Middle frontal gyrus (tissue), 1 donor: Measurements from ENCODE around the gene FALEC.

Source experiments
- DNase-seq: peaks from one replicate; pipeline ENCODE4 v3.0.0-alpha.2; 2015; ENCODE audit warnings: low spot score; ENCODE audit errors: extremely low spot score

FALEC gene

DNA sequence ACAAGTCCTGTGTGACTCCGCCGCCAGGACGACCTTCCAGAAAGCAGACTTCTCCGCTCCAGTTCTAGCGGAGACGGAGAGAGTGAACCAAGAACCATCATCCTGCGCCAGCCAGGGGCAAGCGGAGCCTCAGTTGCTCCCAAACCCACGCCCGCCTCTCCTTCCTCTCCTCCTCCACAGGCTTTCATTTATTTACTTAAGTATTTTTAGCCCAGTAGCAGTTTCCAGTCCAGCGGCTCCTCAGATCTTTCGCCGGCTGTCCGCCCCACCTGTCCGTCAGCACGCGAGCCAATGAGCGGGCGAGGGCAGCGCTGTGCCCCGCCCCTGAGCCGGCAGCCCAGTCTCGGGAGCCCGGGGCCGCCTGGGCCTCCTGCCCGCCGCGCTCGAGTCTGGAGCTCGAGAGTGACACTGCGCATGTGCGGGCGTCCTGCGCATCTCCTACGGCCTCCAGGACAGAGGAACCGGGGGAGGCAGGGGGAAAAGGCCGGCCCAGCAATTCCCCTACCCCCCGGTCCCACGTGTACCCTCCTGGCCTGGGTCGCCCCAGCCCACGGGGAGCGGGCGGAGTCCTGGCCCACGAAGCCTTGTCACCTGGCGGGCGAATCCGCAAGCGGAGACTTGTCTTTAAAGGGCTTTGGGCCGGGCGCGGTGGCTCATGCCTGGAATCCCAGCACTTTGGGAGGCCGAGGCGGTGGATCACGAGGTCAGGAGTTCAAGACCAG, at the start of gene FALEC:
FALEC (plus strand) TSS at position 425 of the 722 bp plus-strand sequence.
- peak; percentile 94 for DNase-seq

DNA sequence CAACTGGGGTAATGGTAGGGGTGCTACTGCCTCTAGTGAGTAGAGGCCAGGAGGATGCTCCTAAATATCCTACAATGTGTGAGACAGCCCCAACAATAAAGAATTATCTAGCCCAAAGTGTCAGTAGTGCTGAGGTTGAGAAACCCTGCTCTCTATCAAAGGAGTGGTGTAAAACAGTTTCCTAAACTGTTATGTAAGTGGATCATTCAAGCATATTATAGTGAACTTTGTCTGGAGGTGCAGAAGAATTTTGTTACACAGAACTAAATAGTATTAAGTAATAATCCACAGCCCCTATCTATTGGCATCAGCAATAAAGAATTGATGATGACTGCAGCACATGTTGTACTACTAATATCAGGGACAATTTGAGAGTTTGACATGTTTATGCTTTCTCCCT, 48.6 kb upstream of the FALEC start:
- DNase-seq: no peak

DNA sequence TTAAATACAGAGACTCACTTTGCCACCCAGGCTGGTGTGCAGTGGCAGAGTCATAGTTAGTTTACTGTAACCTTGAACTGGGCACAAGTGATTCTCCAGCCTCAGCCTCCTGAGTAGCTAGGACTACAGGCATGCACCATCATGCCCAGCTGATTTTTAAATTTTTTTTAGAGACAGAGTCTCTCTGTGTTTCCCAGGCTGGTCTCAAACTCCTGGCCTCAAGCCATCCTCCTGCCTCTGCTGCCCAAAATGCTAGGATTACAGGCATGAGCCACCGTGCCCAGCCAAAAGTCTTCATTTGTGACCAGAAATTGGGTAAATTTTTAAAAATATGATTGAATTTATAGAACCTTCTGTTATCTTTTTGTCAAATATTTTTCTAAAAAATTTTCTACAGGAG, 46.3 kb upstream of the FALEC start:
- no peak for DNase-seq

DNA sequence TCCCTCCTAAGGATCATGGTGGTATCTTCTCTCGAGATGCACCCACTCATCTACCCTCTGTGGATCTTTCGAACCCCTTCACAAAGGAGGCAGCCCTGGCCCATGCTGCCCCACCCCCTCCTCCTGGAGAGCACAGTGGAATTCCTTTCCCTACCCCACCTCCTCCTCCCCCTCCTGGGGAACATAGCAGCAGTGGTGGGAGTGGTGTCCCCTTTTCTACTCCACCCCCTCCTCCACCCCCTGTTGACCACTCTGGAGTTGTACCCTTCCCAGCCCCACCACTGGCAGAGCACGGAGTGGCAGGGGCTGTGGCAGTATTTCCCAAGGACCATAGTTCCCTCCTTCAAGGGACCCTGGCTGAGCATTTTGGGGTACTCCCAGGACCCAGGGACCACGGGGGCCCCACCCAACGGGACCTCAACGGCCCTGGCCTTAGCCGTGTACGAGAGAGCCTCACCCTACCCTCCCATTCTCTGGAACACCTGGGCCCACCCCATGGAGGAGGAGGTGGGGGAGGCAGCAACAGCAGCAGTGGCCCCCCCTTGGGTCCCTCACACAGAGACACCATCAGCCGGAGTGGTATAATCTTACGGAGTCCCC, 42.9 kb upstream of the FALEC start:
- DNase-seq: no peak

DNA sequence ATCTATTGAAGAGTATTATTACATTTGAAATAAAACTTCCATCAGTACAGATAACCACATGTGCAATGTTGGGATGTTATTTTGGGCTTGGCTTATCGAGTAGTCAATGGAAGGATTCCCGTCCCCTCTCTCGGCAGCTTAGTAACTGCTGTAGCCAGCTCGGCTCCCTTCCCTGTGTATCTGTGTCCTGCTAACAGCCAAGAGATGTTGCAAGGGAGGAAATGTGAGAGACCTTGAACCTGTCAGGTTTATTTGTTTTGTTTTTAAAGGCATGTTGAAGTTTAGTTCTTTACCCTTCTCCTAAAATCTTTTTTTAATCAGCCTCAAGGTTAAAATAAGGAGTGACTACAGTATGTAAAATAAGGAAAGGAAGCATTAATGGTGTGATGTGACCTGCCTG, 41.9 kb upstream of the FALEC start:
- no peak for DNase-seq

DNA sequence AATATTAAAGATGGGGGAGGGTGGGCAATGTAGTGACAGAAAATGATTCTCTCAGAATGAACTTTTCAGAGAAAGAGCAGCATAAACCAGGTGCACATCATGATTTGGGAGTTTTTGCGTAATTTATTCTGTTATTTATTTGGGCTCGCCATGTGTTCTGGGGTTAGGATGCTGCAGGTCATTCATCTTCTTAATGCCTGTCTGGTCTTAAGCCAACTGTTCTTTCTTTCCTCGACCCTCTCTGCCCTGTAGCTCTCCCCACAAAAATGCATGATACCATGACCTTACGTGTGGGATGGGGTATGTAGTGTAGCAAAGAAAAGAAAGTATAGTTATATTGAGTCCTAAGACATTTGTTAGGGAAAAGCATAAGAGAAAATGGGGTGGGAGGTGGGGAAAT, 40.7 kb upstream of the FALEC start:
- no peak for DNase-seq

DNA sequence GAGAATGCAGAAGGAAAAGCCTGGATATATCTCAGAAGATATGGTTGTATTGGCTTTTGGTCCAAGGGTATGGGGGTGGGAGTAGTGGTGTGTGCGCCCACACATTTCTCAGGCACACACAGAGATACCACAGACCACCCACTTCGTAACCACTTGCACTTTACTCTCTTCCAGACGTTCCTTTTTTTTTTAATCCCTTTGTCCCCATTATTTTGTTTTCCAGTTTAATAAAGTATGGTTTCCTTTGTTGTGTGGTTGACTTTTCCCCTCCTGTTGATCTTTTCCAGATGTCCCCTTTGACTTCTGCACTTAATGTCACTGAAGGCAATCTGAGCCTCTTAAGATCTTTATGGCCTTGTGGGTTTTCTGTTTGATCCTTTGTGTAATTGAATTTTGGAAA, 38.8 kb upstream of the FALEC start:
- DNase-seq: no peak

DNA sequence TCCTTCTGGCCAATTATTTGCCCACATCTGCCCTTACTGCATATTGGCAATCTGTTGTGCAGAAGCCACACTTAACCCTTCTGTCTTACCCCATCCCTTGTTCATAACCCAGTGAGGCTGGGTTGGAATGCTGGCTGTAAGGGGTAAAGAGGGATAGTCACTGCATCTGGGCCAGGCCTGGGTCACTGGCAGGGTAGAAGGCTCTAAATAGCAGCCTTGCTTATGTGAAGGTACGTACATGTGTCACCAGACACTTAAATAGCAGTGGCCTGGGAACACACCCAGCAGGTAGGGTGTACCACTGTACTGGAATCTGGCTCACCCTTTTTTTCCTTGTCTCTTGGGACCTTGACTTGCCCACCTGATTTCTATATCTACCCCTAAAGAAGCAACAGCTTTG, 38.2 kb upstream of the FALEC start:
- no peak for DNase-seq

DNA sequence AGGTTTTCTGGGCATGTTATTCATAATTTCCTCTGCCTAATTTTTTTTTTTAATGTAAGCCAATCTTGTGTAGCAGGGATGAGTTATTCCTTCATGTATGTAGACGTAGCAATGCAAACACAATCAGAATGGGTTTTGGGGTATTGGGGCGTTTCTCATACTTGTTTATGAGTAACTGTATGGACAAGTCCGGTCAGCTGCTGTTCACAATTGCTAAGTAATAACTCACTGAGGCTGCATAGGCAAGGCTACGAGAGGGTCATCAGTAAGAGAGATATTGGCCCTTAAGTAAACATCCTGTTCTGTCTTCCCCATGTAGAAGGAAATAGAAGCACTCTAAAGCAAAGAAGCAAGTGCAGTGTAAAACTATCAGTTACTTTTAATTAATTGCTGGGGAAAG, 37.8 kb upstream of the FALEC start:
- DNase-seq: no peak

DNA sequence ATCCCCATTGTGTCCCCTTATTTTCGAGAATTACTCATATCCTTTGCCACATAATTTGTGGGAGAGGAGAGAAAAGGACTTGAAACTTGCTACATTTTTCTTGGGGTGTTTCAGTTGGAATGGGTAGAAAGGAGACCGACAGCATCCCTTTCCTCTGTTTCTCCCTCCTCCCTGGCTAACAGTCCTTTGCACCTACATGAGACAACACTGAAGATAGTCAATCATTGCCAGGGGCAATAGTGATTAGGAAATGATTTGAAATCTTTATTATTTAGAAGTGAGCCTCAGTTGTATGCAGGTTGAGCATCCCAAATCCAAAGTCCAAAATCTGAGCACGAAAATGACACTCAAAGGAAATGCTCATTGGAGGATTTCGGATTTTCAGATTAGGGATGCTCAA, 36.2 kb upstream of the FALEC start:
- no peak for DNase-seq

DNA sequence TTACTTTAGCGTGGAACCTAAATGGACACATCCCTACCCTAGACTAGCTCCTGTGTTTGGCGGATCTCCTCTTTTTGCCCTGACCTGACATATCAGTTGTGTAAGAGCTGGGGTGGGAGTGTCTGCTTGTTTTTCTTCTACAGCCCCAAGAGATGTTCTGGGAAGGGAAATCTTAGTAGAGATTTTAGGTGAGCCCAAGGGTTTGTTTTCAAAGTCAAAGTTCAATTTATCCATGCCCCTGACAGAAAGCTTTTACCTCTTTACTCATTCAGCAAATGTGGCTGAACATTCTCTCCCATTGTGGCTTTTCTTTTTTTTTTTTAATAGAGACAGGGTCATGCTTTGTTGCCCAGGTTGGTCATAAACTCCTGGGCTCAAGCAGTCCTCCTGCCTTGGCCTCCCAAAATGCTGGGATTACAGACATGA, 35.6 kb upstream of the FALEC start:
- no peak for DNase-seq

DNA sequence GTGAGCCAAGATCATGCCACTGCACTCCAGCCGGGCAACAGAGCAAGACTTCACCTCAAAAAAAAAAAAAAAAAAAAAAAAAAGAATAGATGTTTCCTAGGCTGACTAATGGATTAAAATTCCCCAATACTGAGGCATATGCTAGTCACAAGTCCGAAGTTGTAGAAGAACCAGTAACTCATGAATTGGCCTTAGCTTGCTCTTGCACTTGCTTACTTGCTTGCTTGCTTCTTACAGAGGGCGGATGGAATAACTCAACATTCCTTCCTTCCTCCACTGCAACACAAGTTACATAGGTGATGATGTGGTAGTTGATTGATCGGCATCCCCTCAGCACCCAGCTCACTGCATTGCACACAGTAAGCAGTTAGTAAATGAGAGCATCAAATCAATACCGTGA, 31.1 kb upstream of the FALEC start:
- no peak for DNase-seq

DNA sequence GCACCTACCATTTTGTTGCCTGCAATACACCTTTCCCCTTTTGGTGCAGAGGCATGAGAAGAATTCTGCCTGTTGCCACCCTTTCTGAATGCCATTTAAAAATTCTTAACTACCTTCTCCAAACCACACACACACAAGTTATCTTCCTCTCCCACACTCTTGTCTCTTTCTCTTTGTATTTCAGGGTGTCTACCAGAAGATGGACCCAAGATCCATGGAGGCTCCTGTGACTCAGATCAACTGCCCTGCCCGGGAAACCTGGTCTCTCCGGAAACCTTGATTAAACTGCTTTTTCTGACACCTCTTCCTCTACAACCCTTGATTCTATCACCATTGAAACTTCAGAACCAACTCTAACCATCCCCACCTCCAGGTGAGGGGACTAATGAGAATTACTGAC, 30.7 kb upstream of the FALEC start:
- DNase-seq: no peak

DNA sequence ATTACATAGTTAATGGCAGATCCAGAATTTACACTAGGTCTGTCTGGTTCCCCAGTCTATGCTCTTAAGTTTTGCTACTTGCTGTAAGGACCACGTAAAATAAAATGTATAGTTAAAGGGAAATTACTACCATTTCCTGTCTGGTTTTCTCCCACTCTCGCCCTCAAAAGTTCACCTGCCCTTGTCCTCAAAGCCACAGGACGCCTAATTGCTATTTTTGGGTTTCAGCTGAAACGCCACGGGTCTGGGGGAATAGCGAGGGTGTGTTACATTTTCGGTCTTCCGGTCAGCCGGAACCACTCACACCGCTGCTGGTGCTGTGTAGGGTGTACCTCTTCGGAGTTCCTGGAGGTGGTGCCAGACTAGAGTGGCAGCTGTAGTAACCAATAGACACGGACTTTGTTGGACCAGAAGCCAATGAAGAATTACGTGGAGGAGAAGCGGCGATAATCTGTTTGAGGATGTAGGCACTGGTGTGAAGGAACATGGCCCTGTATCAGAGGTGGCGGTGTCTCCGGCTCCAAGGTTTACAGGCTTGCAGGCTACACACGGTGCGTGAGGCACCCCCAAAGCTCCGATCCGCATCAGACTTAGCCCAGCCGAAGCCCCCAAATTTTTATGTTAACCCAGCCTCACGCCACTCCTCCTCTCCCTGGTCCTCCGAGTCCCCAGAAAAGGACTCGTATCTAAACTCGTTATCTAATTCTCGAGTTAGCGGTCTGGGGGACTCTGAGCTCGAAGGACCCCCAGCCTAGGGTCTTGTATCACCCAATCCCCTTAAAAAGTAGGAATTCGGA, 28.4 kb upstream of the FALEC start, which contains the start of gene TARS2:
TARS2 (plus strand) TSS at position 454 of the 797 bp plus-strand sequence; CDS start at position 486, 32 bp downstream.
- peak; percentile 97 for DNase-seq

DNA sequence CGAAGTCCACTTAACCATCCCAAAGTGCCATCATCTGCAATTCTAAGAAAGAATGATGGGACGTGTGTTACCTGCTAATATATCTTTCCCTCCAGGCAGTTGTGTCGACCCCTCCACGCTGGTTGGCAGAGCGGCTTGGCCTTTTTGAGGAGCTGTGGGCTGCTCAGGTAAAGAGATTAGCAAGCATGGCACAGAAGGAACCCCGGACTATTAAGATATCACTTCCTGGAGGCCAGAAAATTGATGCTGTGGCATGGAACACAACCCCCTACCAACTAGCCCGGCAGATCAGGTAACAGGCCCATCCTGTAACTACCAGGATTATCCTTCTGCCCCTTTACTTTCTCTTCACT, 27.8 kb upstream of the FALEC start:
- no peak for DNase-seq

DNA sequence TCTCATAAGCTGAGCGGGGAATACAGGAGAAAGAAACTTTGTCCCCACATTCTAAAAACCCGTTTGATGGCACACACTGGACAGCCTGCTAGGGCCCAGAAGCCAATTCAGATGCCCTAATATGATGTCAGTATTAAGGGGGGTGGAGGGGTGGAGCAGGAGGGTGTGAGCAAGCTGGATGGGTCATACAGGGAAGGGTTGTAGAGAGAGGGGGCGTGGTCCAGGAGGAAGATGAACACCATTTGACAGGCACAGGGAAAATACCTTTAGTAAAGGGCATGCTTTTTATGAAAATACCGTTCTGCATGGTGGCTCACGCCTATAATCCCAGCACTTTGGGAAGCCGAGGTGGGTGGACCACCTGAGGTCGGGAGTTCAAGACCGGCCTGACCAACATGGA, 22.4 kb upstream of the FALEC start:
- DNase-seq: no peak

DNA sequence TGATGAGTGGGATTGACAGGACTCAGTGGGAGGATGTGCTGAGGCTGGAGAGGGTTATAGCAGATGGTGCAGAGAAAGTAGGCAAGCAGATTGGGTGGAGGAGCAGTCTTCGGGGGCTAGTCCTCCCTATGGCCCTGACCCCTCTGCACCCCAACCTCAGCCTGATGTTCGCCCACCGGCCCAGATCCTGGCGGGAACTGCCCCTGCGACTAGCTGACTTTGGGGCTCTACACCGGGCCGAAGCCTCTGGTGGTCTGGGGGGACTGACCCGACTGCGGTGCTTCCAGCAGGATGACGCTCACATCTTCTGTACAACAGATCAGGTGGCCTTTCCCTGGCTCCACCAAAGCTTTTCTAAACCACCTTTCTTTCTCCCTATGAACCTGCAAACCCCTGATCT, 17.2 kb upstream of the FALEC start:
- no peak for DNase-seq

DNA sequence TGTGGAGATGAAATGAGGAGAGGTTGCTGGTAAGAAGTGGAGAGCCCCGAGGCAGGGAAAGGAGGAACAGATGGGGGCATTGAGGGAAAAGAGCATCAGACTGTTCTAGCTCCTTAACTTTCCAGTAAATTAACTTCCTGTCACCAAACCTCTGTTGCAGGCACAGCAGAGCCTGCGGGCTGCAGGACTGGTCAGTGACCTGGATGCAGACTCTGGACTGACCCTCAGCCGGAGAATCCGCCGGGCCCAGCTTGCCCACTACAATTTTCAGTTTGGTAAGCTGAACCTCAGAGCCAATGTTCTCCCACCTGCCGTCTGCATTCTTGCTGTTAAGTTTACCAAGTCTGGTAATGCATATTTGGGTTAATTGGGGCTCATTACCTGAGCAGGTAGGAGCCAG, 10.1 kb upstream of the FALEC start:
- DNase-seq: no peak

DNA sequence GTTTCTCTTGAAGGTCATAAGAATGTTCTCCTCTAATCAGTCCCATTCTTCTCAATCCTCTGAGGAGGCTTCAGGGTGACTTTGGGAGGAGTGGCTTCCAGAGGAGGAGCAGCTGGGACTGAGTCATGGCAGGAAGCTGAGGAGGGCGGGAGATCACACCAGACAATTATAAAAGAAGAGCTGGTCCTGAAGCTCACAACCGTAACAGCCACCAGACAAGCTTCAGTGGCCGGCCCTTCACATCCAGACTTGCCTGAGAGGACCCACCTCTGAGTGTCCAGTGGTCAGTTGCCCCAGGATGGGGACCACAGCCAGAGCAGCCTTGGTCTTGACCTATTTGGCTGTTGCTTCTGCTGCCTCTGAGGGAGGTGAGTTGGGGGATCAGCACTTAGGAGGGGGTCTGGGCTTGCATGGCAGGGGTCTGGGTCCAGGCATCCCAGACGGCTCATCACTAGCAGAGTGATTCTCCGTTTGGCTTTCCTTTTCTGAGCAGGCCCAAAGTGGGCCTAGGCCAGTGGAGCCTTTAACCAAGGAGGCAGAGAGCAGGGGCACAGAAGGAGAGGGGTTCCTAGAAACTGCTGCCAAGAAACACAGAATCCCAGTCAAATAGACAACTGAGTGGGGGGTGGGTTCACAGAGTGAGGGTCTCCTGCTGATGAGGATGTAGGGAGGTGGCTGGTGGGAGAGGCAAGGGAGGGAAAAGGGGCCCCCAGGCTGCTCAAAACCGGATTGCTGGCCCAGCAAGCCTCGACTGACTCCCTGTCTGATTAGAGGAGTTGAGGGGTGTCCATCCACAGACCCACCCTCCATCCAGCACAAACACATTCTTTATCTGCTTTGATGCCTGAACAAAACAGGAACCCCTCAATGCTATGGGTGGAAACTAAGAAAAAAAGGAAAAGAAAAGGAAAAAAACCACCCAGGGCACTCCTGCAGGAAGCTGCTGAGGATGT, 7.4 kb upstream of the FALEC start, which contains the start of gene ECM1:
ECM1 (plus strand) TSS at position 198 of the 953 bp plus-strand sequence; CDS start at position 299, 101 bp downstream.
- DNase-seq: no peak

DNA sequence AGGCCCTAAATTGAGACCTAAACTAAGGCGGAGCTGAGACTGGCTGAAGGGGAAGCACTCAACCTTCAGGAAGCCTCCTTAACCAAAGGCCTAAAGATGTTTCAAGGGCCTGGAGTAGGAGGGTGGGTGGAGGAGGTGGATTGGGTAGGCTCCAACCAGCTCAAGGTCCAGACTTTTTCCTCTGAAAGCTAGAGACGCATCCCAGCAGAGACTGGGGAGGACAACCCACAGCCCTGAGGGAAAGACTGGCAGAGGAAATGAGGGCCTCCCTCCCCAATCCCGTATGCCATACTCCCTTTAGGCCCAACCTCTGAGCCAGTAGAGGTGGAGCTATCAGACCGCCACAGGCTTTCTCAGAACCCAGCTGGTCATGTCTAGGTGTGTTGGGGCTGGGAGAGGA, 6.6 kb upstream of the FALEC start:
- no peak for DNase-seq

DNA sequence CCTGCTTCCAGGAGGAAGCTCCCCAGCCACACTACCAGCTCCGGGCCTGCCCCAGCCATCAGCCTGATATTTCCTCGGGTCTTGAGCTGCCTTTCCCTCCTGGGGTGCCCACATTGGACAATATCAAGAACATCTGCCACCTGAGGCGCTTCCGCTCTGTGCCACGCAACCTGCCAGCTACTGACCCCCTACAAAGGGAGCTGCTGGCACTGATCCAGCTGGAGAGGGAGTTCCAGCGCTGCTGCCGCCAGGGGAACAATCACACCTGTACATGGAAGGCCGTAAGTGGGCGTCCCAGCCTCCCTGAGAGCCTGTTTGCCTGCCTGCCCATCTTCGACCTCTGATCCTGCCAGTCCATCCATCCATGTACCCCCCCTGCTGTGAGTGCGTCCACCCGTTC, 4.0 kb upstream of the FALEC start:
- DNase-seq: no peak
